PC-3 (cell line): ENCODE measurements around the gene CCDC167. TPM values are rescaled to one million over a fixed set of nuclear protein-coding genes. Genes with fewer than 3 reads are reported as not detected.
A peak's percentile ranks its signal among the peaks of the same experiment; 100 is the strongest.

ENCODE experiments used
- ATAC-seq: fragments of 200-7000 bp; cut with Tn5 transposase; 2 replicates; pipeline ENCODE4 v1.9.1; 2020; ENCODE audit warnings: mild to moderate bottlenecking, moderate library complexity
- Bru-seq: library from RNA; stranded (reverse); fragments of 400-500 nt; gene quantifications from one replicate; lab custom pipeline; 2021; lab: Mats Ljungman, UMichigan
- BruChase-seq, 2 experiments: library from RNA; stranded (reverse); fragments of 400-500 nt; gene quantifications; one replicate each; lab custom pipeline; 2021; lab: Mats Ljungman, UMichigan
- BruUV-seq: library from RNA; stranded (reverse); fragments of 400-500 nt; replicated peaks from 2 replicates; lab custom pipeline; 2021; lab: Mats Ljungman, UMichigan
- CTCF ChIA-PET: fragments of 300-600 bp; sonication (Branson Sonifier 250); formaldehyde crosslinking; loops from one replicate; lab custom pipeline; 2022; ENCODE audit warnings: antibody characterized with exemption; lab: Charles Lee
- POLR2A ChIA-PET: fragments of 300-600 bp; sonication (Branson Sonifier 250); formaldehyde crosslinking; loops from one replicate; lab custom pipeline; 2022; ENCODE audit warnings: antibody characterized with exemption; ENCODE audit not compliant: unreplicated experiment; lab: Charles Lee
- DNase-seq: peaks from one replicate; pipeline ENCODE4 v3.0.0-alpha.2; 2015
- H2AFZ ChIP-seq: fragments of 300-600 bp; sonication (generic); 2 replicates; pipeline ENCODE4 v1.6.0; 2016; ENCODE audit warnings: antibody characterized with exemption, low read length
- H3F3A ChIP-seq: fragments of 300-600 bp; sonication (generic); one replicate; pipeline ENCODE4 v1.6.0; 2017; ENCODE audit warnings: antibody characterized with exemption, low read length, control low read depth, mild to moderate bottlenecking; ENCODE audit not compliant: unreplicated experiment
- H3K27ac ChIP-seq: fragments of 300-600 bp; sonication (generic); 2 replicates; pipeline ENCODE4 v1.5.1; 2016; ENCODE audit warnings: mild to moderate bottlenecking, low read length
- H3K27me3 ChIP-seq: fragments of 300-600 bp; sonication (generic); 2 replicates; pipeline ENCODE4 v1.6.1; 2016; ENCODE audit warnings: low read length, mixed read lengths
- H3K36me3 ChIP-seq: fragments of 300-600 bp; sonication (generic); 2 replicates; pipeline ENCODE4 v1.6.1; 2016; ENCODE audit warnings: low read depth, mixed run types, low read length, mixed read lengths
- H3K4me1 ChIP-seq: fragments of 300-600 bp; sonication (generic); 2 replicates; pipeline ENCODE4 v1.5.1; 2016; ENCODE audit warnings: low read length; ENCODE audit not compliant: insufficient read depth
- H3K4me2 ChIP-seq: fragments of 300-600 bp; sonication (generic); 2 replicates; pipeline ENCODE4 v1.6.0; 2016; ENCODE audit warnings: low read length
- H3K4me3 ChIP-seq: fragments of 300-600 bp; sonication (generic); 2 replicates; pipeline ENCODE4 v1.5.1; 2016; ENCODE audit warnings: mild to moderate bottlenecking, low read length, mixed read lengths
- H3K79me2 ChIP-seq: fragments of 300-600 bp; sonication (generic); 2 replicates; pipeline ENCODE4 v1.6.1; 2017; ENCODE audit warnings: low read length, mixed read lengths
- H3K9ac ChIP-seq: fragments of 300-600 bp; sonication (generic); 2 replicates; pipeline ENCODE4 v1.6.0; 2016; ENCODE audit warnings: mild to moderate bottlenecking, low read length
- H3K9me2 ChIP-seq: fragments of 300-600 bp; sonication (generic); replicated peaks from 2 replicates; pipeline ENCODE4 v1.6.1; 2016; ENCODE audit warnings: mixed run types, low read length, mixed read lengths
- H3K9me3 ChIP-seq: fragments of 300-600 bp; sonication (generic); 2 replicates; pipeline ENCODE4 v1.6.1; 2016; ENCODE audit warnings: low read length, mixed read lengths
- H4K20me1 ChIP-seq: fragments of 300-600 bp; sonication (generic); 2 replicates; pipeline ENCODE4 v1.6.1; 2016; ENCODE audit warnings: low read length, mixed read lengths
- CTCF ChIP-seq: fragments of 300-600 bp; sonication (generic); conservative IDR thresholded peaks from 2 replicates; pipeline ENCODE4 v1.5.1; 2017; ENCODE audit warnings: antibody characterized with exemption, low read depth, mild to moderate bottlenecking, low read length
- EZH2 ChIP-seq: fragments of 300-600 bp; sonication (generic); IDR thresholded peaks from one replicate; pipeline ENCODE4 v1.6.1; 2017; ENCODE audit warnings: antibody characterized with exemption, mild to moderate bottlenecking, low read length; ENCODE audit not compliant: unreplicated experiment
- EZH2phosphoT487 ChIP-seq: fragments of 300-600 bp; sonication (generic); IDR thresholded peaks from 2 replicates; pipeline ENCODE4 v1.6.1; 2018; ENCODE audit warnings: mild to moderate bottlenecking, antibody characterized with exemption, low read length, borderline replicate concordance
- intact Hi-C: fragments of 100-400 bp; cut with micrococcal nuclease; formaldehyde crosslinking; loops from 2 replicates; pipeline ENCODE4 v1.9.0; 2023
- long read RNA-seq: library from polyadenylated mRNA; unstranded; transcript quantifications from one replicate; pipeline ENCODE4 v2.0.0, GENCODE V29; 2021; ENCODE audit not compliant: unreplicated experiment
- total RNA-seq: library from RNA; depleted of rRNA; stranded (reverse); fragments of >200 nt; gene quantifications from 2 replicates; pipeline ENCODE4 v1.2.3, GENCODE V29; 2014; rRNA removed

CCDC167 gene
- total RNA-seq (54.1 and 56.9 TPM in 2 replicates), Bru-seq, nascent RNA (percentile 63 among the genes with signal in this experiment), BruChase-seq, experiment 1, labeled RNA remaining after a 6-hour chase (percentile 53 among the genes with signal in this experiment), BruChase-seq, experiment 2, labeled RNA remaining after a 2-hour chase (percentile 54 among the genes with signal in this experiment)
- long read RNA-seq, transcript CCDC167-201 (4 exons, 619 nt), result major isoform, 24 of 28 reads
- long read RNA-seq, partial matches to known transcripts, result 1 of 28 reads
- long read RNA-seq, other reads (novel, unspliced or antisense), result 3 of 28 reads

- ChIA-PET CTCF (no interaction called here), POLR2A (interaction anchor here (0.8 kb wide), 1 partner anchor 16 kb away, joined by 3 read pairs; no protein-coding TSS in a partner anchor)
- TF ChIP-seq EZH2phosphoT487 (no peak), CTCF (no peak), EZH2 (no peak)
- no peaks in the 10 kb centered on the region for H3K27me3 ChIP-seq
- peak within 1 kb of the TSS; percentile 17 for H3K27ac ChIP-seq
- H3K36me3 ChIP-seq, result no peaks in the 10 kb centered on the region
- H4K20me1 ChIP-seq, result no peaks in the 10 kb centered on the region
- peak; percentile 99 for DNase-seq
- no peaks in the 10 kb centered on the region for H3K79me2 ChIP-seq
- H3K9me3 ChIP-seq, result no peaks in the 10 kb centered on the region
- peaks cover 6% of the 10 kb centered on the region; the same call in 1 of the 2 replicates for H3K4me1 ChIP-seq
- intact Hi-C loops, result no loop called here
- H3K4me3 ChIP-seq, result peak within 1 kb of the TSS; percentile 78
- H2AFZ ChIP-seq, result peak within 1 kb of the TSS; percentile 87
- peak; percentile 92 for ATAC-seq
- peak within 1 kb of the TSS; percentile 87 for H3K9ac ChIP-seq
- peak within 1 kb of the TSS; percentile 90 for H3K4me2 ChIP-seq
- no TSS peak for BruUV-seq
- H3K9me2 ChIP-seq, result no peaks in the 10 kb centered on the region
- H3F3A ChIP-seq, result no peaks in the 10 kb centered on the region
Measured at GRCh38 chr6:37499433-37500293, at the start of gene CCDC167. Gene CCDC167 (minus strand): TSS chr6:37499893. CDS start chr6:37499863, 30 bp downstream.

- peaks cover 47% of the 10 kb centered on the region for H3K4me1 ChIP-seq
- no peaks in the 10 kb centered on the region for H4K20me1 ChIP-seq
- H3K9me3 ChIP-seq, result no peaks in the 10 kb centered on the region
- no peak overlapping the region for H2AFZ ChIP-seq
- POLR2A ChIA-PET, result interaction anchor here (0.5 kb wide), 1 partner anchor 55 kb away, joined by 13 read pairs; no protein-coding TSS in a partner anchor
- H3K9ac ChIP-seq, result no peak overlapping the region
- no peak for ATAC-seq
- no TSS peak for BruUV-seq
- H3K27ac ChIP-seq, result no peak overlapping the region
- H3K4me2 ChIP-seq, result no peak overlapping the region
- H3F3A ChIP-seq, result no peaks in the 10 kb centered on the region
- H3K27me3 ChIP-seq, result no peaks in the 10 kb centered on the region
- no peaks in the 10 kb centered on the region for H3K36me3 ChIP-seq
- DNase-seq, result no peak
- H3K79me2 ChIP-seq, result no peaks in the 10 kb centered on the region
- intact Hi-C loops, result no loop called here
- TF ChIP-seq EZH2phosphoT487, result no peak
- TF ChIP-seq EZH2, result no peak
- no peak for TF ChIP-seq CTCF
- H3K9me2 ChIP-seq, result no peaks in the 10 kb centered on the region
- H3K4me3 ChIP-seq, result no peak overlapping the region
- CTCF ChIA-PET, result no interaction called here
Measured at GRCh38 chr6:37549154-37549553, 49.5 kb upstream of the CCDC167 start.
